ENCODE measurements around the gene TSGA10IP. TPM values are rescaled to one million over a fixed set of nuclear protein-coding genes. Genes with fewer than 3 reads are reported as not detected.

The TSGA10IP gene
- total RNA-seq, 3 donors from 2014 or later = not detected

DNA sequence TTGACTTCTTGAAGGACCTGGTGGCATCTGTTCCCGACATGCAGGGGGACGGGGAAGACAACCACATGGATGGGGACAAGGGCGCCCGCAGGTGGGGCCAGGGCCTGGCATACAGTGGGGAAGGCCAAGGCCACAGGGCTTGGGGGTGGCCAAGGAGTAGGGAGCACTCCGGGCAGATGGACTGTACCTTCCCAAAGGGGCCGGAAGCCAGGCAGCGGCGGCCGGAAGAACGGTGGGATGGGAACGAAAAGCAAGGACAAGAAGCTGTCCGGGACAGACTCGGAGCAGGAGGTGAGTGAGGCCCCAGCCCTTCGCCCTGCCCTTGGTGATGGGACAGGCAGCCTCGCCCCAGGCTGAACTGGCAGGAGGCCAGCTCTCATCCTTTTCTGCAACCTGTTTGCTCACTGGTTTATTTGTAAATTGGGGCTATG lies 24.9 kb upstream of the TSGA10IP start:
- DNase-seq (ENCODE audit: low spot score in 2 of 2) = no peak
- peak overlapping the region; percentile 94 to 99 for H3K27ac ChIP-seq
- H3K4me1 ChIP-seq = peaks cover 9 to 29% of the 10 kb centered on the region in 2 donors
- no peaks in the 10 kb centered on the region for H3K9me3 ChIP-seq
- H3K27me3 ChIP-seq = no peaks in the 10 kb centered on the region
- H3K36me3 ChIP-seq = no peaks in the 10 kb centered on the region
- intact Hi-C loops (cut with DNase I; ENCODE audit: low total_unique reads) = loop anchor here (1.0 kb wide), 1 partner anchor 30 kb away; the partner anchor contains the start of gene CCDC85B
- TF ChIP-seq, protein P1, sequence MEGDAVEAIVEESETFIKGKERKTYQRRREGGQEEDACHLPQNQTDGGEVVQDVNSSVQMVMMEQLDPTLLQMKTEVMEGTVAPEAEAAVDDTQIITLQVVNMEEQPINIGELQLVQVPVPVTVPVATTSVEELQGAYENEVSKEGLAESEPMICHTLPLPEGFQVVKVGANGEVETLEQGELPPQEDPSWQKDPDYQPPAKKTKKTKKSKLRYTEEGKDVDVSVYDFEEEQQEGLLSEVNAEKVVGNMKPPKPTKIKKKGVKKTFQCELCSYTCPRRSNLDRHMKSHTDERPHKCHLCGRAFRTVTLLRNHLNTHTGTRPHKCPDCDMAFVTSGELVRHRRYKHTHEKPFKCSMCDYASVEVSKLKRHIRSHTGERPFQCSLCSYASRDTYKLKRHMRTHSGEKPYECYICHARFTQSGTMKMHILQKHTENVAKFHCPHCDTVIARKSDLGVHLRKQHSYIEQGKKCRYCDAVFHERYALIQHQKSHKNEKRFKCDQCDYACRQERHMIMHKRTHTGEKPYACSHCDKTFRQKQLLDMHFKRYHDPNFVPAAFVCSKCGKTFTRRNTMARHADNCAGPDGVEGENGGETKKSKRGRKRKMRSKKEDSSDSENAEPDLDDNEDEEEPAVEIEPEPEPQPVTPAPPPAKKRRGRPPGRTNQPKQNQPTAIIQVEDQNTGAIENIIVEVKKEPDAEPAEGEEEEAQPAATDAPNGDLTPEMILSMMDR (IDR thresholded peaks at IDR 0.05) = no peak
- no peak for TF ChIP-seq POLR2A (IDR thresholded peaks at IDR 0.05)
- TF ChIP-seq POLR2AphosphoS5 (IDR thresholded peaks at IDR 0.05) = no peak
- peak overlapping the region; percentile 78 to 98 (median 95) for H3K4me3 ChIP-seq

- H3K27ac ChIP-seq = peak overlapping the region in 1 of 2 donors; percentile 99
- intact Hi-C loops (cut with DNase I; ENCODE audit: low total_unique reads) = no loop called here
Observed at GRCh38 chr11:65921033-65921555, 24.2 kb upstream of the TSGA10IP start.

GRCh38 chr11:65921876-65922275 lies 23.4 kb upstream of the TSGA10IP start:
- peaks cover 0 to 19% of the 10 kb centered on the region in 2 donors for H3K4me1 ChIP-seq
- no peaks in the 10 kb centered on the region for H3K27me3 ChIP-seq
- intact Hi-C loops (cut with DNase I; ENCODE audit: low total_unique reads) = no loop called here
- H3K27ac ChIP-seq = no peak overlapping the region
- no peaks in the 10 kb centered on the region for H3K36me3 ChIP-seq
- H3K9me3 ChIP-seq = no peaks in the 10 kb centered on the region
- no peak for TF ChIP-seq POLR2AphosphoS5 (IDR thresholded peaks at IDR 0.05)
- TF ChIP-seq, protein P1 (IDR thresholded peaks at IDR 0.05) = no peak
- no peak for TF ChIP-seq POLR2A (IDR thresholded peaks at IDR 0.05)
- no peak for DNase-seq (ENCODE audit: low spot score in 2 of 2)
- no peak overlapping the region for H3K4me3 ChIP-seq

More at GRCh38 chr11:65921033-65921555, 24.2 kb upstream of the TSGA10IP start:
- Histone ChIP-seq H3K9me3 (no peaks in the 10 kb centered on the region), H3K36me3 (no peaks in the 10 kb centered on the region), H3K4me1 (peaks cover 7 to 26% of the 10 kb centered on the region in 2 donors), H3K27me3 (no peaks in the 10 kb centered on the region), H3K4me3 (peak overlapping the region in 2 of 3 donors; percentile 95 to 98)
- no peak for DNase-seq (ENCODE audit: low spot score in 2 of 2)
- TF ChIP-seq POLR2AphosphoS5 (IDR thresholded peaks at IDR 0.05) (no peak), POLR2A (IDR thresholded peaks at IDR 0.05) (no peak)
- TF ChIP-seq, protein P1 (IDR thresholded peaks at IDR 0.05) = no peak

DNA sequence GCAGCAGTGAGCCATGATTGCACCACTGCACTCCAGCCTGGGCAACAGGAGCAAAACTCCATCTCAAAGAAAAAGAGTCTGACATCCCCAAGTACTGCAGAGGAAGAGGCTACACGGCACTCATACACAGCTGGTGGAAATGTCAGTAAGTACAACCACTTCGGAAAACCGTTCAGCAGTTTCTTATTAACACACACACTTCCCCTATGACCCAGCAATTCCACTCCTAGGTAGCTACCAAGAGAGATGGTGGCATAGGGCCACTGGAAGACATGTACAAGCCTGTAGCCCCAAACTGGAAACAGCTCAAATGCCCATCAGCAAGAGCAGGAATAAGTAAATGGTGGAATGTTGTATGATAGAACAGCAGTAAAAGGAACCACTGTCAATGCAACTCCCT lies 22.7 kb upstream of the TSGA10IP start:
- Histone ChIP-seq H3K4me1 (peaks cover 0 to 14% of the 10 kb centered on the region in 2 donors), H3K27ac (no peak overlapping the region), H3K36me3 (no peaks in the 10 kb centered on the region), H3K4me3 (no peak overlapping the region), H3K27me3 (no peaks in the 10 kb centered on the region), H3K9me3 (no peaks in the 10 kb centered on the region)
- intact Hi-C loops (cut with DNase I; ENCODE audit: low total_unique reads) = no loop called here
- TF ChIP-seq, protein P1 (IDR thresholded peaks at IDR 0.05) = no peak
- TF ChIP-seq POLR2A (IDR thresholded peaks at IDR 0.05) (no peak), POLR2AphosphoS5 (IDR thresholded peaks at IDR 0.05) (no peak)
- no peak for DNase-seq (ENCODE audit: low spot score in 2 of 2)

DNA sequence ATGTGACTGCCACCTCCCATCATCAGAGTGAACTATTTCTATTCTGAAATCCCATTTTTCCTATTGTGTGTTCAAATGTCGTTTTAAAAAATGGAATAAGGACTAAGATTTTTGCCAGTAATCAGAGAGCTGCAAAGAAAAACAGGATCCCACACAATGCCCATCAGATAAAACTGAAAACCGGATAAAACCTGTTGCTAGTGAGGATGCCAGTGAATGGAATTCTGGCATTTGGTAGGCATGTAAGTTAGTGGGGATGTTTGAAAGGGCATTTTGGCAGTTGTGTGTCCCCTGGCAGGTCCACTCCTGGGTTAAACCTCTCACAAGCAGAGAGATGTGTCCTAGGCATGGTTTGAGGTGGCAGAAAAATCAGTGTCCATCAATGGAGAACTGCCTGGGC lies 19.9 kb upstream of the TSGA10IP start:
- H3K36me3 ChIP-seq = no peaks in the 10 kb centered on the region
- H3K27ac ChIP-seq = no peak overlapping the region
- H3K4me1 ChIP-seq = peaks cover 0 to 7% of the 10 kb centered on the region in 2 donors
- no peaks in the 10 kb centered on the region for H3K9me3 ChIP-seq
- intact Hi-C loops (cut with DNase I; ENCODE audit: low total_unique reads) = no loop called here
- TF ChIP-seq POLR2AphosphoS5 (IDR thresholded peaks at IDR 0.05) (no peak), POLR2A (IDR thresholded peaks at IDR 0.05) (no peak)
- TF ChIP-seq, protein P1 (IDR thresholded peaks at IDR 0.05) = no peak
- DNase-seq (ENCODE audit: low spot score in 2 of 2) = no peak
- H3K4me3 ChIP-seq = no peak overlapping the region
- no peaks in the 10 kb centered on the region for H3K27me3 ChIP-seq

All from breast epithelium (tissue), 4 donors.